Kidney epithelial cell (primary cell): ENCODE data around the gene DUOXA2. TPM values are rescaled to one million over a fixed set of nuclear protein-coding genes. Genes with fewer than 3 reads are reported as not detected.

ENCODE experiments used
- DNase-seq: peaks from one replicate; pipeline ENCODE4 v3.0.0-alpha.2; 2010; ENCODE audit warnings: low read depth
- H3K27me3 ChIP-seq: 2 replicates; pipeline ENCODE4 v1.6.0; 2011; ENCODE audit warnings: low read length; ENCODE audit not compliant: control insufficient read depth, insufficient read depth
- H3K36me3 ChIP-seq: 2 replicates; pipeline ENCODE4 v1.5.1; 2011; ENCODE audit warnings: low read length; ENCODE audit not compliant: control insufficient read depth, insufficient read depth
- H3K4me3 ChIP-seq: 2 replicates; pipeline ENCODE4 v1.5.1; 2011; ENCODE audit warnings: low read depth, mild to moderate bottlenecking, control low read depth, low read length
- CTCF ChIP-seq: IDR thresholded peaks from 2 replicates; pipeline ENCODE4 v1.5.1; 2011; ENCODE audit warnings: mild to moderate bottlenecking, moderate library complexity, low read length, control low read depth, inconsistent platforms; ENCODE audit not compliant: insufficient read depth, poor library complexity, severe bottlenecking
- total RNA-seq: library from RNA; depleted of rRNA; stranded (reverse); fragments of >200 nt; gene quantifications from 2 replicates; pipeline ENCODE4 v1.2.3, GENCODE V29; 2015

Gene DUOXA2
- total RNA-seq, 1 donor from 2014 or later: not detected

GRCh38 chr15:45091161-45091560 is 23.0 kb upstream of the DUOXA2 start:
- Histone ChIP-seq H3K4me3 (no peak overlapping the region), H3K36me3 (no peaks in the 10 kb centered on the region), H3K27me3 (peaks cover 6% of the 10 kb centered on the region)
- no peak for DNase-seq
- TF ChIP-seq CTCF: no peak

GRCh38 chr15:45091576-45091975 is 22.6 kb upstream of the DUOXA2 start:
- Histone ChIP-seq H3K4me3 (no peak overlapping the region), H3K27me3 (peaks cover 6% of the 10 kb centered on the region), H3K36me3 (no peaks in the 10 kb centered on the region)
- no peak for DNase-seq
- no peak for TF ChIP-seq CTCF

GRCh38 chr15:45093013-45093412 is 21.1 kb upstream of the DUOXA2 start:
- Histone ChIP-seq H3K27me3 (peaks cover 4% of the 10 kb centered on the region), H3K36me3 (no peaks in the 10 kb centered on the region), H3K4me3 (no peak overlapping the region)
- TF ChIP-seq CTCF: no peak
- no peak for DNase-seq

- no peak for TF ChIP-seq CTCF
- Histone ChIP-seq H3K27me3 (peaks cover 4% of the 10 kb centered on the region), H3K4me3 (no peak overlapping the region), H3K36me3 (no peaks in the 10 kb centered on the region)
- no peak for DNase-seq
Observed at GRCh38 chr15:45093622-45094357, 20.3 kb upstream of the DUOXA2 start.

- no peak for DNase-seq
- H3K4me3 ChIP-seq: no peak overlapping the region
- H3K27me3 ChIP-seq: peaks cover 4% of the 10 kb centered on the region
- no peaks in the 10 kb centered on the region for H3K36me3 ChIP-seq
- TF ChIP-seq CTCF: no peak
Observed at GRCh38 chr15:45094358-45094730, 19.8 kb upstream of the DUOXA2 start.

- DNase-seq: no peak
- Histone ChIP-seq H3K4me3 (no peak overlapping the region), H3K27me3 (peaks cover 4% of the 10 kb centered on the region), H3K36me3 (no peaks in the 10 kb centered on the region)
- no peak for TF ChIP-seq CTCF
Observed at GRCh38 chr15:45095661-45096060, 18.5 kb upstream of the DUOXA2 start.
